ENCODE results near the gene NRAP.

DNA sequence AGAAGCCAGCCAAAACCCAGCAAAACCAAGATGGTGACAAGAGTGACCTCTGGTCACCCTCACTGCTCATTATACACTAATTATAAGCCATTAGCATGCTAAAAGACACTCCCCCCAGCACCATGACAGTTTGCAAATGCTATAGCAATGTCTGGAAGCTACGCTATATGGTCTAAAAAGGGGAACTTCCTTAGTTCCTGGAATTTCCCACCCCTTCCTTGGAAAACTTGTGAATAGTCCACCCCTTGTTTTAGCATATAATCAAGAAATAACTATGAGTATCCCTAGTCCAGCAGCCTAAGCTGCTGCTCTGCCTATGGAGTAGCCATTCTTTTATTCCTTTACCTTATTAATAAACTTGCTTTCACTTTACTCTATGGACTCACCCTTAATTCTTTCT, 31.9 kb upstream of the NRAP start:
- TF ChIP-seq SUZ12 (IDR thresholded peaks at IDR 0.05; ENCODE audit: low read length) (no peak), EZH2 (IDR thresholded peaks at IDR 0.05; ENCODE audit: low read depth, low read length, severe bottlenecking) (no peak), BACH1 (IDR thresholded peaks at IDR 0.05; ENCODE audit: low read length) (no peak), TBP (IDR thresholded peaks at IDR 0.05; ENCODE audit: low read depth, low read length) (no peak), RXRA (IDR thresholded peaks at IDR 0.05; ENCODE audit: insufficient read depth, low read depth, low read length) (no peak), CHD1 (IDR thresholded peaks at IDR 0.05; ENCODE audit: low read depth, low read length) (no peak)
- TF ChIP-seq, protein P1, sequence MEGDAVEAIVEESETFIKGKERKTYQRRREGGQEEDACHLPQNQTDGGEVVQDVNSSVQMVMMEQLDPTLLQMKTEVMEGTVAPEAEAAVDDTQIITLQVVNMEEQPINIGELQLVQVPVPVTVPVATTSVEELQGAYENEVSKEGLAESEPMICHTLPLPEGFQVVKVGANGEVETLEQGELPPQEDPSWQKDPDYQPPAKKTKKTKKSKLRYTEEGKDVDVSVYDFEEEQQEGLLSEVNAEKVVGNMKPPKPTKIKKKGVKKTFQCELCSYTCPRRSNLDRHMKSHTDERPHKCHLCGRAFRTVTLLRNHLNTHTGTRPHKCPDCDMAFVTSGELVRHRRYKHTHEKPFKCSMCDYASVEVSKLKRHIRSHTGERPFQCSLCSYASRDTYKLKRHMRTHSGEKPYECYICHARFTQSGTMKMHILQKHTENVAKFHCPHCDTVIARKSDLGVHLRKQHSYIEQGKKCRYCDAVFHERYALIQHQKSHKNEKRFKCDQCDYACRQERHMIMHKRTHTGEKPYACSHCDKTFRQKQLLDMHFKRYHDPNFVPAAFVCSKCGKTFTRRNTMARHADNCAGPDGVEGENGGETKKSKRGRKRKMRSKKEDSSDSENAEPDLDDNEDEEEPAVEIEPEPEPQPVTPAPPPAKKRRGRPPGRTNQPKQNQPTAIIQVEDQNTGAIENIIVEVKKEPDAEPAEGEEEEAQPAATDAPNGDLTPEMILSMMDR (IDR thresholded peaks at IDR 0.05; ENCODE audit: control extremely low read depth in 1 of 3, insufficient read depth in 1 of 3, low read depth in 1 of 3, low read length in 3 of 3) = no peak
- TF ChIP-seq, protein P2, sequence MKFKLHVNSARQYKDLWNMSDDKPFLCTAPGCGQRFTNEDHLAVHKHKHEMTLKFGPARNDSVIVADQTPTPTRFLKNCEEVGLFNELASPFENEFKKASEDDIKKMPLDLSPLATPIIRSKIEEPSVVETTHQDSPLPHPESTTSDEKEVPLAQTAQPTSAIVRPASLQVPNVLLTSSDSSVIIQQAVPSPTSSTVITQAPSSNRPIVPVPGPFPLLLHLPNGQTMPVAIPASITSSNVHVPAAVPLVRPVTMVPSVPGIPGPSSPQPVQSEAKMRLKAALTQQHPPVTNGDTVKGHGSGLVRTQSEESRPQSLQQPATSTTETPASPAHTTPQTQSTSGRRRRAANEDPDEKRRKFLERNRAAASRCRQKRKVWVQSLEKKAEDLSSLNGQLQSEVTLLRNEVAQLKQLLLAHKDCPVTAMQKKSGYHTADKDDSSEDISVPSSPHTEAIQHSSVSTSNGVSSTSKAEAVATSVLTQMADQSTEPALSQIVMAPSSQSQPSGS (IDR thresholded peaks at IDR 0.05; ENCODE audit: low read length) = no peak
